Kidney (tissue), 14 donors: ENCODE measurements around the gene CHST3. TPM values are rescaled to one million over a fixed set of nuclear protein-coding genes. Genes with fewer than 3 reads are reported as not detected.

Experiments
- DNase-seq, 5 donors: peaks; one replicate each; pipeline ENCODE4 v3.0.0-alpha.2; 2013 to 2020
- FAIRE-seq: peaks from 2 replicates; lab custom pipeline; 2012; peaks lifted over from hg19 to GRCh38; lab: Jason Lieb, UNC
- H3K27ac ChIP-seq, 2 donors: one replicate each; pipeline ENCODE4 v1.7.0; 2013; ENCODE audit warnings: low read depth in 2 of 2, low read length in 2 of 2, inconsistent platforms in 1 of 2
- H3K27me3 ChIP-seq: one replicate; pipeline ENCODE4 v1.7.1; 2013; ENCODE audit warnings: low read length, inconsistent platforms; ENCODE audit not compliant: control insufficient read depth, insufficient read depth
- H3K36me3 ChIP-seq, 3 donors: one replicate each; pipeline versions ENCODE4 v1.7.0 to v1.7.1; 2013; ENCODE audit warnings: low read length in 3 of 3, control low read depth in 1 of 3, inconsistent platforms in 1 of 3; ENCODE audit not compliant: insufficient read depth in 3 of 3, control insufficient read depth in 2 of 3
- H3K4me1 ChIP-seq, 3 donors: one replicate each; pipeline versions ENCODE4 v1.7.0 to v1.7.1; 2013; ENCODE audit warnings: low read length in 3 of 3, inconsistent platforms in 1 of 3, low read depth in 1 of 3; ENCODE audit not compliant: control insufficient read depth in 2 of 3, insufficient read depth in 2 of 3
- H3K4me3 ChIP-seq, 3 donors: one replicate each; pipeline versions ENCODE4 v1.7.0 to v1.8.1; 2013; ENCODE audit warnings: low read length in 3 of 3, control low read depth in 1 of 3, inconsistent platforms in 1 of 3
- H3K9ac ChIP-seq, 3 donors: one replicate each; pipeline versions ENCODE4 v1.7.0 to v1.7.1; 2013; ENCODE audit warnings: low read length in 3 of 3, control low read depth in 1 of 3, inconsistent platforms in 1 of 3
- H3K9me3 ChIP-seq, 3 donors: one replicate each; pipeline versions ENCODE4 v1.7.0 to v1.7.1; 2013; ENCODE audit warnings: low read length in 3 of 3, control low read depth in 1 of 3, inconsistent platforms in 1 of 3; ENCODE audit not compliant: control insufficient read depth in 2 of 3, insufficient read depth in 1 of 3
- intact Hi-C: fragments of 100-400 bp; cut with DNase I; formaldehyde crosslinking; loops from one replicate; pipeline ENCODE4 v1.11.1; 2022
- polyA plus RNA-seq: library from polyadenylated mRNA; stranded (reverse); fragments of 350-450 nt; fragmentation: Illumina TruSeq; extraction: RNeasy Lipid Tissue Mini Kit (QIAGEN cat#74804); gene quantifications from one replicate; pipeline ENCODE4 v1.2.3, GENCODE V29; 2014; ENCODE audit warnings: low read depth, low replicate concordance; ENCODE audit not compliant: insufficient read depth
- total RNA-seq: library from RNA; stranded (reverse); fragmentation: NEBNext Ultra II Directional; extraction: Animal tissue kit (Norgen Biotek cat#: 25700); gene quantifications from one replicate; pipeline ENCODE4 v1.2.1, GENCODE V29; 2021
- TF ChIP-seq, protein P1 (sequence below): IDR thresholded peaks from 3 replicates; pipeline ENCODE4 v1.5.1; 2012; ENCODE audit warnings: mild to moderate bottlenecking, moderate library complexity, borderline replicate concordance; ENCODE audit not compliant: insufficient read depth; ENCODE audit errors: extremely low read depth
- donor health status: control.
- donor health status: control.
- donor health status: control.
- donor health status: control.
- donor health status: control.
- donor health status: DM: yes; HTN: yes; CAD: no.
- donor health status: Normal renal cell carcinoma (clear cell type).

CHST3 gene
- total and polyA plus RNA-seq, 2 donors from 2014 or later, result 9.1 to 31.5 TPM

DNA sequence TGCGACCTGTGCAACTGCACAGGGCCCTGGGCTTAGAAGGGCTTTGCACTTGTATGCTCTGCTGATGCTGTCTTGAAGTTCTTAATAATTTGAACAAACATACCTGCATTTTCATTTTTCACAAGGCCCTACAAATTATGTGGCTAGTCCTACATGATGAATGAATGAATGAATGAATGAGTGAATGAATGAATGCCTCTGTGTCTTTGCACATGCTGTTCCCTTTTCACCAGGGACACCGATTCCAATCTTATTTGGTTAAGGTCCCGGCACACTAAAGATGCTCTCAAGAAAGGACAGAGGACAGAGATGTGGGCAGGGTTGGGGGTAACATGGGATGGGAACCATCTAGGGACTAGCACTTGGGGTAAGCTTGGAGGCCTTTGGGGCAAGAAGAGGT lies 39.4 kb upstream of the CHST3 start:
- Histone ChIP-seq H3K36me3 (no peaks in the 10 kb centered on the region), H3K27ac (no peak overlapping the region), H3K27me3 (no peaks in the 10 kb centered on the region), H3K9ac (no peak overlapping the region), H3K4me3 (no peak overlapping the region), H3K9me3 (no peaks in the 10 kb centered on the region), H3K4me1 (peaks cover 0 to 17% (median 10%) of the 10 kb centered on the region in 3 donors)
- DNase-seq (no peak), FAIRE-seq (no peak)
- TF ChIP-seq, protein P1, sequence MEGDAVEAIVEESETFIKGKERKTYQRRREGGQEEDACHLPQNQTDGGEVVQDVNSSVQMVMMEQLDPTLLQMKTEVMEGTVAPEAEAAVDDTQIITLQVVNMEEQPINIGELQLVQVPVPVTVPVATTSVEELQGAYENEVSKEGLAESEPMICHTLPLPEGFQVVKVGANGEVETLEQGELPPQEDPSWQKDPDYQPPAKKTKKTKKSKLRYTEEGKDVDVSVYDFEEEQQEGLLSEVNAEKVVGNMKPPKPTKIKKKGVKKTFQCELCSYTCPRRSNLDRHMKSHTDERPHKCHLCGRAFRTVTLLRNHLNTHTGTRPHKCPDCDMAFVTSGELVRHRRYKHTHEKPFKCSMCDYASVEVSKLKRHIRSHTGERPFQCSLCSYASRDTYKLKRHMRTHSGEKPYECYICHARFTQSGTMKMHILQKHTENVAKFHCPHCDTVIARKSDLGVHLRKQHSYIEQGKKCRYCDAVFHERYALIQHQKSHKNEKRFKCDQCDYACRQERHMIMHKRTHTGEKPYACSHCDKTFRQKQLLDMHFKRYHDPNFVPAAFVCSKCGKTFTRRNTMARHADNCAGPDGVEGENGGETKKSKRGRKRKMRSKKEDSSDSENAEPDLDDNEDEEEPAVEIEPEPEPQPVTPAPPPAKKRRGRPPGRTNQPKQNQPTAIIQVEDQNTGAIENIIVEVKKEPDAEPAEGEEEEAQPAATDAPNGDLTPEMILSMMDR, result no peak
- intact Hi-C loops, result no loop called here

DNA sequence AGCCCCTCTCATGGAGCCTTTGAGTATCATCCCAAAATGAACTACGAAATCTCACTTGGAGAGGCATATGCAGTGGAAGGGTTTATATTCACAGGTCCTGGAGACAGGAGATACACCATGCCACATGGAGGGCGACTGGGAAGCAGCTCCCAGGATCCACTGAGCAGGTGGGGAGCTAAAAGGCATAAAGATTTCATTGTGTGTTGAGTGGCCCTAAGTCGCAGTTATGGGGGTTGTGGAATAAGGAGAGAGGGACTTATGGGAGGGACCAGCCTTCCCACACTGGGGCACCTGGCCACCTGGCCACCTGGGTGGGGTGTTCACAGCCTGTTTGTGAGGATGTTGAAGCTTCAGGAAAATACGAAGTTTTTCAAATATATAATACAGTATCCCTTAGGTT lies 37.0 kb upstream of the CHST3 start:
- DNase-seq, result no peak
- peaks cover 0 to 3% (median 0%) of the 10 kb centered on the region in 3 donors for H3K9me3 ChIP-seq
- H3K36me3 ChIP-seq, result no peaks in the 10 kb centered on the region
- H3K27me3 ChIP-seq, result no peaks in the 10 kb centered on the region
- H3K4me1 ChIP-seq, result peaks cover 0 to under 1% (median 0%) of the 10 kb centered on the region in 3 donors
- intact Hi-C loops, result no loop called here
- H3K4me3 ChIP-seq, result no peak overlapping the region
- no peak overlapping the region for H3K9ac ChIP-seq
- H3K27ac ChIP-seq, result peak overlapping the region; percentile 55 to 75
- TF ChIP-seq, protein P1, result no peak
- no peak for FAIRE-seq

DNA sequence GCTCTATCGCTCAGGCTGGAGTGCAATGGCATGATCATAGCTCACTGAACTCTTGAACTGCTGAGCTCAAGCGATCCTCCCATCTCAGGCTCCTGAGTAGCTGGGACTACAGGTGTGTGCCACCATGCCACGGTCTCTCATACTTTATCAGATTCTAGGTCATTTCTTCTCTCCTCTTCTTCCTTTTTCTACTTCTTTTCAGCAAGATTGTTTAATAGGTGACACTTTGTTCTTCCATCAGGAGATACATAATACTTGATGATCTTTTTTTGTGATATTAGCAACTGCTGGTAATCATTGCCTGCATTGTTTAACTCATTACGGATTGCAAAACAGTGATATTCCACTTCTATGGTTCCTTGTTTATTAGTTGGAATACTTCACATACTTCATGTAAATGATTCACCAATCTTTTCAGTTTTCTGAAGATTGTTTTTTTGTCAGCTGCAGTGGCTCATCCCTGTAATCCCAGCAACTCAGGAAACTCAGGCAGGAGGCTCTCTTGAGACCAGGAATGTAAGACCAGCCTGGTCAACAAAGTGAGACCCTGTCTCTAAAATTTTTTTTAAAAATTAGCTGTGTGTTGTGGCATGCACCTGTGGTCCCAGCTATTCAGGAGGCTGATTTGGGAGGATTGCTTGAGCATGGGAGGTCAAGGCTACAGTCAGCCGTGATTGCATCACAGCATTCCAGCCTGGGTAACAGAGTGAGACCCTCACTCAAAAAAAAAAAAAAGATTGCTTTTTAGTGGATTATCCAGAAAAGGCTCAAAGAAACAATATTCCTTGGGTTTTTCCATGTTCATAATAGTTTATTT lies 36.2 kb upstream of the CHST3 start:
- Histone ChIP-seq H3K36me3 (no peaks in the 10 kb centered on the region), H3K4me1 (no peaks in the 10 kb centered on the region), H3K9ac (no peak overlapping the region), H3K27ac (peak overlapping the region; percentile 26 to 75), H3K9me3 (peaks cover 0 to 8% (median 0%) of the 10 kb centered on the region in 3 donors), H3K4me3 (no peak overlapping the region), H3K27me3 (no peaks in the 10 kb centered on the region)
- intact Hi-C loops, result no loop called here
- DNase-seq, result peak in 1 of 5 donors; percentile 28
- FAIRE-seq, result peak; percentile 3
- TF ChIP-seq, protein P1, result no peak
